Ovary (tissue), 9 donors: Measurements from ENCODE around the gene USP53. TPM values are rescaled to one million over a fixed set of nuclear protein-coding genes. Genes with fewer than 3 reads are reported as not detected.
"Not testable (repeated sequence)": the region's sequence is repeated elsewhere in the genome, so short reads cannot be mapped to it uniquely, and the experiment has no call there.

ENCODE experiments used
- DNase-seq, 5 donors: peaks; one replicate each; pipeline ENCODE4 v3.0.0-alpha.2; 2019 to 2020
- H3K27ac ChIP-seq, 2 donors: fragments of 200-600 bp; one replicate each; pipeline versions ENCODE4 v1.5.1 to v1.8.0; 2019 to 2022
- H3K27me3 ChIP-seq: fragments of 200-600 bp; one replicate; pipeline ENCODE4 v1.8.0; 2022
- H3K36me3 ChIP-seq: fragments of 200-600 bp; sonication (generic); one replicate; pipeline ENCODE4 v1.5.1; 2019
- H3K4me1 ChIP-seq: one replicate; pipeline ENCODE4 v1.8.1; 2013; ENCODE audit warnings: mild to moderate bottlenecking, moderate library complexity; ENCODE audit not compliant: insufficient read depth
- H3K4me3 ChIP-seq: fragments of 200-600 bp; sonication (generic); one replicate; pipeline ENCODE4 v1.5.1; 2017
- H3K9me3 ChIP-seq, 2 donors: fragments of 200-600 bp in 1 of 2; sonication (generic) in 1 of 2; one replicate each; pipeline versions ENCODE4 v1.5.1 to v1.8.1; 2013 to 2019; ENCODE audit warnings: mild to moderate bottlenecking in 1 of 2, moderate library complexity in 1 of 2
- CTCF ChIP-seq, 3 donors: fragments of 450-650 bp in 2 of 3; fragments of 200-600 bp in 1 of 3; IDR thresholded peaks; one replicate each; pipeline versions ENCODE4 v1.5.1 to v1.8.0; 2016 to 2022; ENCODE audit warnings: antibody characterized with exemption in 3 of 3, mild to moderate bottlenecking in 1 of 3
- EP300 ChIP-seq: sonication (generic); formaldehyde crosslinking; IDR thresholded peaks from one replicate; pipeline ENCODE4 v1.6.1; 2017; ENCODE audit warnings: antibody characterized with exemption
- POLR2A ChIP-seq: fragments of 450-650 bp; IDR thresholded peaks from one replicate; pipeline ENCODE4 v1.6.1; 2017; ENCODE audit warnings: antibody characterized with exemption, mild to moderate bottlenecking, moderate library complexity
- WGBS, 3 donors: extraction: QIAGEN DNeasy Blood & Tissue Kit in 1 of 3; methylation state at CpG; one replicate each; pipeline versions ENCODE4 v1.1.5 to v1.1.7; 2013 to 2017; 5-methylcytosine and 5-hydroxymethylcytosine counted together
- intact Hi-C, 4 donors: fragments of 100-400 bp; cut with DNase I; formaldehyde crosslinking; loops; one replicate each; pipeline versions ENCODE4 v1.11.0 to v1.15.1; 2022 to 2023
- polyA plus RNA-seq, 2 donors: library from polyadenylated mRNA; stranded (reverse); fragments of 200-250 nt in 1 of 2; fragments of 350-450 nt in 1 of 2; fragmentation: Illumina TruSeq in 1 of 2; extraction: RNeasy Lipid Tissue Mini Kit (QIAGEN cat#74804) in 1 of 2; gene quantifications; one replicate each; pipeline ENCODE4 v1.2.3, GENCODE V29; 2013 to 2014
- total RNA-seq, 7 donors: library from RNA; depleted of rRNA in 2 of 7; stranded (reverse); fragments of >200 nt in 2 of 7; fragmentation: NEBNext Ultra II Directional in 3 of 7; extraction: Animal tissue kit (Norgen Biotek cat#: 25700) in 3 of 7; gene quantifications; one replicate each; pipeline versions ENCODE4 v1.1.0 to v1.2.4, GENCODE V29; 2016 to 2023
- donor health status: DM: no; HTN: no; CAD: no; lungs with moderate emphysema.
- donor health status: DM: no; HTN: no; CAD: no.
- donor health status: Bipolar disorder and iron deficiency.
- donor health status: DM: yes; HTN: yes; CAD: no.
- donor health status: DM: no; HTN: no; CAD: no.
- donor health status: DM: yes; HTN: yes; CAD: no.

The USP53 gene
- total and polyA plus RNA-seq, 9 donors = 10.7 to 98.9 (median 20.4) TPM

- WGBS, 3 donors = 84 to 89% (median 88%) methylated on average over 6 of the region's 6 CpGs
- TF ChIP-seq EP300 (no peak), POLR2A (no peak), CTCF (IDR thresholded peaks at IDR 0.05) (no peak)
- Histone ChIP-seq H3K4me1 (no peaks in the 10 kb centered on the region), H3K27me3 (no peaks in the 10 kb centered on the region), H3K27ac (no peak overlapping the region), H3K4me3 (no peak overlapping the region), H3K9me3 (no peaks in the 10 kb centered on the region), H3K36me3 (no peaks in the 10 kb centered on the region)
- intact Hi-C loops = no loop called here
- DNase-seq = no peak
These were observed 59.0 kb downstream of the USP53 start for GRCh38 chr4:119271361-119272085.

GRCh38 chr4:119279541-119279940 is 67.0 kb downstream of the USP53 start:
- H3K4me3 ChIP-seq, H3K36me3 ChIP-seq, H3K27me3 ChIP-seq, H3K9me3 ChIP-seq, H3K4me1 ChIP-seq, DNase-seq, H3K27ac ChIP-seq, intact Hi-C loops: not testable (repeated sequence)
- 87 to 99% (median 92%) methylated on average over 14 to 18 of the region's 19 CpGs for WGBS, 3 donors

GRCh38 chr4:119279945-119280344 is 67.4 kb downstream of the USP53 start:
- H3K9me3 ChIP-seq, DNase-seq, H3K4me1 ChIP-seq, H3K27me3 ChIP-seq, H3K27ac ChIP-seq, H3K4me3 ChIP-seq, H3K36me3 ChIP-seq: not testable (repeated sequence)
- intact Hi-C loops = loop anchor here in 1 of 4 donors (5.0 to 10.0 kb wide), 2 partner anchors 65 to 238 kb away; partner anchors contain the start of gene USP53
- 95 to 97% (median 95%) methylated on average over 11 to 12 of the region's 12 CpGs for WGBS, 3 donors

GRCh38 chr4:119281393-119281792 is 68.9 kb downstream of the USP53 start:
- 88 to 90% (median 88%) methylated on average over 2 of the region's 2 CpGs for WGBS, 3 donors

More at GRCh38 chr4:119281393-119281792, 68.9 kb downstream of the USP53 start:
- H3K27ac ChIP-seq = no peak overlapping the region
- TF ChIP-seq POLR2A (no peak), EP300 (no peak), CTCF (IDR thresholded peaks at IDR 0.05) (no peak)
- no peaks in the 10 kb centered on the region for H3K4me1 ChIP-seq
- no peaks in the 10 kb centered on the region for H3K36me3 ChIP-seq
- no peak overlapping the region for H3K4me3 ChIP-seq
- no peaks in the 10 kb centered on the region for H3K9me3 ChIP-seq
- no peaks in the 10 kb centered on the region for H3K27me3 ChIP-seq
- no peak for DNase-seq
- intact Hi-C loops = loop anchor here in 1 of 4 donors (5.0 to 10.0 kb wide), 2 partner anchors 67 to 239 kb away; partner anchors contain the start of gene USP53
